ENCODE data around the gene SREBF1.

SREBF1 gene

DNA sequence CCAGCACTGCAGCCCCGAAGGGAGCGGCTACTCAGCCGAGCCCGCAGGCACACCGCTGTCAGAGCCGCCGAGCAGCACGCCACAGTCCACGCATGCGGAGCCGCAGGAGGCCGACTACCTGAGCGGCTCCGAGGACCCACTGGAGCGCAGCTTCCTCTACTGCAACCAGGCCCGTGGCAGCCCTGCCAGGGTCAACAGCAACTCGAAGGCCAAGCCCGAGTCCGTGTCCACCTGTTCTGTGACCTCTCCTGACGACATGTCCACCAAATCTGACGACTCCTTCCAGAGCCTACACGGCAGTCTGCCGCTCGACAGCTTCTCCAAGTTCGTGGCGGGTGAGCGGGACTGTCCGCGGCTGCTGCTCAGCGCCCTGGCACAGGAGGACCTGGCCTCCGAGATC, 42.4 kb downstream of the SREBF1 start:
- Histone ChIP-seq H3K9me3 (no peaks in the 10 kb centered on the region), H3K4me1 (ENCODE audit: control insufficient read depth in 1 of 2, insufficient read depth in 1 of 2, low read depth in 1 of 2, low read length in 1 of 2) (no peaks in the 10 kb centered on the region), H3K4me3 (ENCODE audit: low read depth in 1 of 2, low read length in 1 of 2) (no peak overlapping the region), H3K27me3 (peaks cover 15% of the 10 kb centered on the region), H3K27ac (no peak overlapping the region), H3K36me3 (peaks cover 44% of the 10 kb centered on the region)
- TF ChIP-seq, protein P1, sequence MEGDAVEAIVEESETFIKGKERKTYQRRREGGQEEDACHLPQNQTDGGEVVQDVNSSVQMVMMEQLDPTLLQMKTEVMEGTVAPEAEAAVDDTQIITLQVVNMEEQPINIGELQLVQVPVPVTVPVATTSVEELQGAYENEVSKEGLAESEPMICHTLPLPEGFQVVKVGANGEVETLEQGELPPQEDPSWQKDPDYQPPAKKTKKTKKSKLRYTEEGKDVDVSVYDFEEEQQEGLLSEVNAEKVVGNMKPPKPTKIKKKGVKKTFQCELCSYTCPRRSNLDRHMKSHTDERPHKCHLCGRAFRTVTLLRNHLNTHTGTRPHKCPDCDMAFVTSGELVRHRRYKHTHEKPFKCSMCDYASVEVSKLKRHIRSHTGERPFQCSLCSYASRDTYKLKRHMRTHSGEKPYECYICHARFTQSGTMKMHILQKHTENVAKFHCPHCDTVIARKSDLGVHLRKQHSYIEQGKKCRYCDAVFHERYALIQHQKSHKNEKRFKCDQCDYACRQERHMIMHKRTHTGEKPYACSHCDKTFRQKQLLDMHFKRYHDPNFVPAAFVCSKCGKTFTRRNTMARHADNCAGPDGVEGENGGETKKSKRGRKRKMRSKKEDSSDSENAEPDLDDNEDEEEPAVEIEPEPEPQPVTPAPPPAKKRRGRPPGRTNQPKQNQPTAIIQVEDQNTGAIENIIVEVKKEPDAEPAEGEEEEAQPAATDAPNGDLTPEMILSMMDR (IDR thresholded peaks at IDR 0.05), result no peak

- Histone ChIP-seq H3K4me1 (ENCODE audit: control insufficient read depth in 1 of 2, insufficient read depth in 1 of 2, low read depth in 1 of 2, low read length in 1 of 2) (no peaks in the 10 kb centered on the region), H3K9me3 (no peaks in the 10 kb centered on the region), H3K27me3 (peaks cover 15% of the 10 kb centered on the region), H3K36me3 (peaks cover 44% of the 10 kb centered on the region), H3K27ac (no peak overlapping the region), H3K4me3 (ENCODE audit: low read depth in 1 of 2, low read length in 1 of 2) (no peak overlapping the region)
- TF ChIP-seq, protein P1 (IDR thresholded peaks at IDR 0.05), result no peak
Measured at GRCh38 chr17:17793378-17794214, 43.2 kb downstream of the SREBF1 start.

- no peaks in the 10 kb centered on the region for H3K4me1 ChIP-seq (ENCODE audit: control insufficient read depth in 1 of 2, insufficient read depth in 1 of 2, low read depth in 1 of 2, low read length in 1 of 2)
Measured at GRCh38 chr17:17792551-17793377, 44.0 kb downstream of the SREBF1 start.

DNA sequence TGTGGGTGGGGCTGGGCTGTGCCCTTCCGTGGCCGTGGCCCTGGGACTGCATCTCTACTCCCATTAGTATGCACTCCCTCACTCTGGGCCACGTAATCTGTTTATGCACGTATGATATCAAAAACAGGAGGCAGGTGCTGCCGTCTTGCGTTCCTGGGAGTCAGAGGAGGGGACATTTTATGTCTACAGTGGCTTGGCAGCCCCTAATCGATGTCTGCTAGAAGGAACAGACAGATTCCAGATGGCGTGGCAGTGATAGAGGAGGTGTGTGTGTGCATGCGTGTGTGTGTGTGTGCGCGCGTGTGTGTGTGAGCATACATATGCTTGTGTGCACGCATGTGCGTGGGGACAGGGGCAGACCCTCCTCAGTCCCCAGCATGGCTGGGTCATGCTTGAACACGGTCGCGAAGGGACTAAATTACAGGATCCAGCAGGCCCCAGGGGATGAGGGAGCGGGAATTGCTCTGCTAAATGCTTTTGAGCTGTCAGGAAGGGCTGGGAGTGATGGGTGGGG, 44.7 kb downstream of the SREBF1 start:
- peaks cover 40% of the 10 kb centered on the region for H3K36me3 ChIP-seq
- no peaks in the 10 kb centered on the region for H3K4me1 ChIP-seq (ENCODE audit: control insufficient read depth in 1 of 2, insufficient read depth in 1 of 2, low read depth in 1 of 2, low read length in 1 of 2)
- peaks cover 15% of the 10 kb centered on the region for H3K27me3 ChIP-seq
- TF ChIP-seq, protein P1 (IDR thresholded peaks at IDR 0.05), result no peak
- H3K4me3 ChIP-seq (ENCODE audit: low read depth in 1 of 2, low read length in 1 of 2), result no peak overlapping the region
- no peak overlapping the region for H3K27ac ChIP-seq
- H3K9me3 ChIP-seq, result no peaks in the 10 kb centered on the region

More at GRCh38 chr17:17792551-17793377, 44.0 kb downstream of the SREBF1 start:
- Histone ChIP-seq H3K27ac (no peak overlapping the region), H3K9me3 (no peaks in the 10 kb centered on the region), H3K36me3 (peaks cover 40% of the 10 kb centered on the region), H3K4me3 (ENCODE audit: low read depth in 1 of 2, low read length in 1 of 2) (no peak overlapping the region), H3K27me3 (peaks cover 15% of the 10 kb centered on the region)
- TF ChIP-seq, protein P1 (IDR thresholded peaks at IDR 0.05), result no peak

- no peaks in the 10 kb centered on the region for H3K9me3 ChIP-seq
- peaks cover 22% of the 10 kb centered on the region for H3K27me3 ChIP-seq
- no peak overlapping the region for H3K4me3 ChIP-seq (ENCODE audit: low read depth in 1 of 2, low read length in 1 of 2)
- peaks cover 30% of the 10 kb centered on the region for H3K36me3 ChIP-seq
- H3K4me1 ChIP-seq (ENCODE audit: control insufficient read depth in 1 of 2, insufficient read depth in 1 of 2, low read depth in 1 of 2, low read length in 1 of 2), result no peaks in the 10 kb centered on the region
- TF ChIP-seq, protein P1 (IDR thresholded peaks at IDR 0.05), result no peak
- no peak overlapping the region for H3K27ac ChIP-seq
Measured at GRCh38 chr17:17790637-17791464, 45.9 kb downstream of the SREBF1 start.
